Mucosa of stomach (tissue), 1 donor: ENCODE data around the gene RUNX3.

Experiments used
- H3K27me3 ChIP-seq: one replicate; pipeline ENCODE4 v1.7.0; 2013; ENCODE audit warnings: mild to moderate bottlenecking, low read length; ENCODE audit not compliant: control insufficient read depth, insufficient read depth
- H3K36me3 ChIP-seq: one replicate; pipeline ENCODE4 v1.7.0; 2013; ENCODE audit warnings: low read length; ENCODE audit not compliant: control insufficient read depth, insufficient read depth
- H3K4me1 ChIP-seq: one replicate; pipeline ENCODE4 v1.7.0; 2013; ENCODE audit warnings: mild to moderate bottlenecking, low read length; ENCODE audit not compliant: control insufficient read depth, insufficient read depth
- H3K4me3 ChIP-seq: one replicate; pipeline ENCODE4 v1.7.0; 2013; ENCODE audit warnings: low read length
- H3K9ac ChIP-seq: one replicate; pipeline ENCODE4 v1.7.0; 2013; ENCODE audit warnings: mild to moderate bottlenecking, low read length, moderate library complexity
- H3K9me3 ChIP-seq: one replicate; pipeline ENCODE4 v1.7.0; 2013; ENCODE audit warnings: mild to moderate bottlenecking, low read length, moderate library complexity; ENCODE audit not compliant: control insufficient read depth
- donor health status: Pancreatic carcinoma.

The RUNX3 gene

DNA sequence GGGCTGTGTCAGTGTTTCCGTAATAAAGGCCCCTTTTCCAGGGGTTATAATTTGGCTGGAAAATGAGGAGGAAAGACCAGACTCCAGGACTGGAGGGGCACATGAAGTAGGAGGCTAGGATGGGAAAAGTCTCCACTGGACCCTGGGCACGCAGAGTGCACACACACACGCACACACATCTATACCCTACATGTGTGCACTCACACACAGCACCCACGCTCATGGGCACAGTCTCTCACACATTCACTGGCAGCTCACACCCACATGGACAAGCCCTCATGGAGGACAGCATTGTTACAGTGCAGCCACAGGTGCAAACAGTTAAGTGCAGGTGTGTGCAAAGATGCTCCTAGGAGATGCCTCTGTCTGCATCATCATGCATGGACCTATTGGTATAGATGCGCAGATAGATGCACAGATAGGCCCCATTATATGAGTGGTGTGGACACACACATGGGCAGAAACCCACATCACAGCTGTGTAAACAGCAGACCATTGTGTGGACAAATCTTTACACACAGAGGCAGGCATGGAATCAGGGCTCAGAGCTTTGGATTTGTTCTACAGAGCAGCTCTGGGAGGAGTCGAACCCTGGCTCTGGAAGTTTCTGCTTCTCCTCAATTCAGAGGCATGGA, 9.1 kb upstream of the RUNX3 start:
- Histone ChIP-seq H3K4me1 (no peaks in the 10 kb centered on the region), H3K36me3 (no peaks in the 10 kb centered on the region), H3K9me3 (no peaks in the 10 kb centered on the region), H3K4me3 (no peak overlapping the region), H3K27me3 (peaks cover 29% of the 10 kb centered on the region), H3K9ac (no peak overlapping the region)

DNA sequence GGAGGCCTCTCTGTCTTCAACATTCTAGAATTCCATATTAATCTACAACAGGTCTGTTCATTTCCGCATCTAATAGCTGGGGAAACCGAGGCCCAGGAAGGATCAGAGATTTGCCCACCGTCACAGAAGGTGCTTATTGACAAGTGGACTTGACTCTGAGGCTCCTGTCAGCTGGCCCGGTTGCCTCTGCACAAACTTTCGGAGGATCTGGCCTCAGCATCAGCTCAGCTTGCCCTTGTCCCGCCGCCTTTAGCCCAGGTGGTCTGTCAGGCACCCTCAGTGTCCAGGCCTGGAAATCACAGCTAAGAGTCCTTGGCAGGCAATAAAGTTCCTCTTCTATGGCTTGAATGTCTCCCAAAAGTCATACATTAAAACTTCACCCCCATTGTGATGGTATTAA, 8.2 kb upstream of the RUNX3 start:
- no peaks in the 10 kb centered on the region for H3K9me3 ChIP-seq
- no peaks in the 10 kb centered on the region for H3K4me1 ChIP-seq
- H3K9ac ChIP-seq, result no peak overlapping the region
- no peaks in the 10 kb centered on the region for H3K36me3 ChIP-seq
- peaks cover 33% of the 10 kb centered on the region for H3K27me3 ChIP-seq
- H3K4me3 ChIP-seq, result no peak overlapping the region

DNA sequence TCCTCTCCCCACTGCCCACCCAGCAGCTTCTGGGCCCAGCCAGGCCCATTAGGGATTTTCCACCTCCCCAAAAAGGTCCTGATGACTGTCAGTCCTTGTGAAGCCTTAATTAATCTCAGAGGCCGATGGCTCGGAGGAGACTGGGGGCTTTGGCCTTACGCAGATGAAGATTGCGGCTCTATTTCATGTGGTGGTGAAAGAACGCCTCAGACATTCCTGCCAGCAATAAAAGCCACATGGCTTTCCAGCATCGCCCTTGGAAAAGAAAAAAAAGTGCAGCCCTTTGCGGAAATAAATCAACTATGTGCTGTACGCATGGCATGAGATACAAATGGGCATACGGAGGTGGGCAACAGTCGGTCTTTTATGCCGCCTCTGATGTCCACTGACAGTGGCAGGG, 6.6 kb upstream of the RUNX3 start:
- peaks cover 7% of the 10 kb centered on the region for H3K4me1 ChIP-seq
- H3K27me3 ChIP-seq, result peaks cover 42% of the 10 kb centered on the region
- no peak overlapping the region for H3K9ac ChIP-seq
- H3K9me3 ChIP-seq, result no peaks in the 10 kb centered on the region
- no peak overlapping the region for H3K4me3 ChIP-seq
- H3K36me3 ChIP-seq, result no peaks in the 10 kb centered on the region

- Histone ChIP-seq H3K9ac (no peak overlapping the region), H3K9me3 (no peaks in the 10 kb centered on the region), H3K36me3 (no peaks in the 10 kb centered on the region), H3K27me3 (peaks cover 50% of the 10 kb centered on the region), H3K4me3 (no peak overlapping the region), H3K4me1 (peaks cover 7% of the 10 kb centered on the region)
Measured at GRCh38 chr1:24935615-24936484, 5.8 kb upstream of the RUNX3 start.

GRCh38 chr1:24935196-24935526, 5.1 kb upstream of the RUNX3 start:
- H3K27me3 ChIP-seq, result peaks cover 57% of the 10 kb centered on the region
- no peaks in the 10 kb centered on the region for H3K36me3 ChIP-seq
- H3K9me3 ChIP-seq, result no peaks in the 10 kb centered on the region
- no peak overlapping the region for H3K9ac ChIP-seq
- H3K4me3 ChIP-seq, result no peak overlapping the region
- peaks cover 13% of the 10 kb centered on the region for H3K4me1 ChIP-seq

- H3K9me3 ChIP-seq, result no peaks in the 10 kb centered on the region
- peaks cover 13% of the 10 kb centered on the region for H3K4me1 ChIP-seq
- peaks cover 59% of the 10 kb centered on the region for H3K27me3 ChIP-seq
- no peak overlapping the region for H3K4me3 ChIP-seq
- H3K36me3 ChIP-seq, result no peaks in the 10 kb centered on the region
- H3K9ac ChIP-seq, result no peak overlapping the region
Measured at GRCh38 chr1:24934310-24935195, 4.5 kb upstream of the RUNX3 start.

- H3K27me3 ChIP-seq, result peaks cover 70% of the 10 kb centered on the region
- no peak overlapping the region for H3K9ac ChIP-seq
Measured at GRCh38 chr1:24933468-24933867, 3.4 kb upstream of the RUNX3 start.

DNA sequence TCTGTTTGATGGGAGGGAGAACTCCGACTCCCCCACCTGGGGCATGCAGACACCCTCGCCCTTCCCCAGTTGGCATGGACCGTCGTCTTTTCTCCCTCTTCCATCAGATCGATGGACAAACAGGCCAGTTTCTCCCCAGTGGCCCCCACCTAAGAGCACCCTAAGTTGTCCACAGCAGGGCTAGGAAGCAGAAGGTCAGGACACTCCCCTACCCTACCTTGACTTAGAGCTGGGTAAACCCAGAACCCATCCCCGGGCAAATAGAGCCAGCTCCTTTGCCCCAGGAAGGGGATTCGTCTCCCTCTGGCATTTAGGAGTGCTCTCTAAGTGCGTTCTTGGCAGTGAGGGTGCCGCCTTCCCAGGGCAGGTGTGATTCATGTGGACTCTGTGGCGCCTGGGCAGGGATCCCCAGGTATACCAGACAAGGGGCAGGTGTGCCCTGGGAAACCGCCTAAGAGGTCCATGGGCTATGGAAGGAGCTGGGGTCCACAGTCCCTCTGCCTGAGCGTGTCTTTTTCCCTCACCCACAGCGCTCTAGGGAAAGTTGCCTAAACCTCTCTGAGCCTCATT, 2.7 kb upstream of the RUNX3 start:
- Histone ChIP-seq H3K4me3 (no peak overlapping the region), H3K4me1 (peaks cover 22% of the 10 kb centered on the region), H3K9ac (no peak overlapping the region), H3K36me3 (no peaks in the 10 kb centered on the region), H3K27me3 (peaks cover 76% of the 10 kb centered on the region), H3K9me3 (no peaks in the 10 kb centered on the region)

More at GRCh38 chr1:24933468-24933867, 3.4 kb upstream of the RUNX3 start:
- Histone ChIP-seq H3K9me3 (no peaks in the 10 kb centered on the region), H3K4me3 (no peak overlapping the region), H3K36me3 (no peaks in the 10 kb centered on the region), H3K4me1 (peaks cover 21% of the 10 kb centered on the region)

- peaks cover 22% of the 10 kb centered on the region for H3K4me1 ChIP-seq
- peaks cover 81% of the 10 kb centered on the region for H3K27me3 ChIP-seq
- H3K9ac ChIP-seq, result no peak overlapping the region
- no peaks in the 10 kb centered on the region for H3K9me3 ChIP-seq
- H3K4me3 ChIP-seq, result no peak overlapping the region
- no peaks in the 10 kb centered on the region for H3K36me3 ChIP-seq
Measured at GRCh38 chr1:24932284-24932683, 2.2 kb upstream of the RUNX3 start.

DNA sequence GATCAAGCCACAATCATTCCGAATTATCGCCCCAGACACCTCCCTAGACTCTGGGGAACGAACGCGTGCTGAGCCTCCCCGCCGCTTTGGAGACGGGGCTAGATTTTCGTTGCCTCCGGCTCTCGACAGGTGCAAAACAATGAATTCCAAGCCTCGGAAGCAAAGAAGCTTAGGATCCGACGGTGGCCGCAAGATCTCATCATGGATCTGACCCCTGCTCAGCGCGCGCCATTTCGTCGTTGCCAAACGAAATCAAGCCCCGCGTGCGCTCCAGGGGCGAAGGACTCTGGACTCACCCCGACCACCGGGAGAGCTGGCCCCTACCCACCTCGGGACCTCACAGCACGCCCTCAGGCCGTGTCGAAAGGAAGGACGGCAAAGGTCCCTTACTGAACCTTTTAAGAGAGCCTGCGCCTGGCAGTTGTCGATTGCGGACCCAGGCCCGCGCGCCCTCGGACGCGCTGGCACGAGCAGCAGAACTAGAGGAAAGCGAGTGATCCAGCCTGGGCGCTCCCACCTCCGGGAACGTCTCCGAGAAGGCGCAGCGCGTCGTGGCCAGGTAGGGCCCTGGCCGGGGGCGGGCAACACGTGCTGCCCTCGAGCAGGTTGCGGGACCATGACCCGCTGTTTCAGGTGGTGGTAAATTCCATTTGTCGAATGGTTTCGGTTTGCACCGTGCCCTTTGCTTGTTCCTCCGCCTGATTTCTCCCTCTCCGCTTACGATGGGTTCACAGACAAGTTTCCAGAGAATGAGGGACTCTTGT, 1.6 kb upstream of the RUNX3 start:
- Histone ChIP-seq H3K36me3 (no peaks in the 10 kb centered on the region), H3K9me3 (no peaks in the 10 kb centered on the region), H3K4me3 (no peak overlapping the region)

DNA sequence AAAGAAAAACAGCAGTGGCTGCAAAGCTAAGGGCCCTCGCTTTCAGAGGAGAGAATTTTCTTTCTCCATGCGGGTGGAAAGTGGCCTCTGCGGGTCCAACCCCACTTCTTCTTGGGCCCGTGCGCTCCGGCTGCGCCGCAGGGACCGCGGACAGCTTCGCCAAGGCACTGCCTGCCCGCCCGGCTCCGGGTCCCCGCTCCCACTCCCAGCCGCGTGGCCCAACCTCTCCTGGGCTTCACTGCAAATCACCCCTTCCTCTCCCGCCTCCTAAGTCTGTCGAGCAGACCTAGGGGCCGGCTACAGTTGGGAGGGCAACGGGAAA, 1.0 kb upstream of the RUNX3 start:
- no peaks in the 10 kb centered on the region for H3K36me3 ChIP-seq
- H3K27me3 ChIP-seq, result peaks cover 93% of the 10 kb centered on the region
- peaks cover 31% of the 10 kb centered on the region for H3K4me1 ChIP-seq
- H3K9ac ChIP-seq, result no peak overlapping the region
- no peak overlapping the region for H3K4me3 ChIP-seq
- H3K9me3 ChIP-seq, result no peaks in the 10 kb centered on the region

More for the DNA sequence above, 1.6 kb upstream of the RUNX3 start:
- no peak overlapping the region for H3K9ac ChIP-seq
- peaks cover 27% of the 10 kb centered on the region for H3K4me1 ChIP-seq
- H3K27me3 ChIP-seq, result peaks cover 88% of the 10 kb centered on the region
